GM19395 (cell line): ENCODE data around the gene CHRM5.
A peak's percentile ranks its signal among the peaks of the same experiment; 100 is the strongest.
"Not testable (repeated sequence)": the region's sequence is repeated elsewhere in the genome, so short reads cannot be mapped to it uniquely, and the experiment has no call there.

ENCODE experiments used
- ATAC-seq: cut with Tn5 transposase; IDR thresholded peaks from one replicate; pipeline ENCODE4 v1.9.1; 2021; ENCODE audit warnings: mild to moderate bottlenecking, moderate library complexity; ENCODE audit not compliant: unreplicated experiment

Gene CHRM5

DNA sequence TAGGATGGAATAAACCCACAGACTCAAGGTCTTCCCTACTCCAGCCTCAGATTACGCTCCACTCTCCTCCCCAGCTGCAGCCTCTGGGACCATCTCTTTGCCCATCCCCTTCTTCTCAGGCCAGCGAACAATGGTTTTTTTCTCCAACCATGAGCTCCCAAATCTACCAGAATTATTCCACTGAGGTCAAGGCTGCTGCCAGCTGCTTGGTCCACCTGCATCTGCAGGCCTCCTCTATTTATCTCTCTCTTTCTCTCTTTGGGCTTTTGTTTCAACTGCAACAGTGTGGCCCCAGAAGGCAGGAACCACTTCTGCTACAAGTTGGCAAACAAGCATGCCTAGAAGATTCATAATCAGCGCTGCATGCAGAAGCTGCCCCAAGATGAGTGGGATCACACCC is 19.1 kb downstream of the CHRM5 start:
- no peak for ATAC-seq

DNA sequence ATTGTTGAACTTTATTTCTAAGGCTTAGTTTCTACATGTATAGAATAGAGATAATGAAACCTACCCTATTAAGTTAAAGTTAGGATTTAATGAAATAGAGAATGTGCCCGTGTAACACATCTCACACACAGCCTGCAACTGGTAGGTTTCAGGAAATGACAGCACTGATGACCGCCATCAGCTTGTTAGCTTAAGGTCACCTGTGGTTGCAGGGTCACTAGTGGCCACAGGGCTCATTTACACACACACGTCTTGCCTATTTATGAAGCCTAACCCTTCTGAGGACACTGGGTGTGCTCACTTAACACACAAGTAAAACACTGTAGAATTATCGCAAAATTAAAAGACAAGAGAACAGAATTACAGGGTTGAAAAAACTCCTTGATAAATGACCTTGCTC is 20.1 kb downstream of the CHRM5 start:
- no peak for ATAC-seq

DNA sequence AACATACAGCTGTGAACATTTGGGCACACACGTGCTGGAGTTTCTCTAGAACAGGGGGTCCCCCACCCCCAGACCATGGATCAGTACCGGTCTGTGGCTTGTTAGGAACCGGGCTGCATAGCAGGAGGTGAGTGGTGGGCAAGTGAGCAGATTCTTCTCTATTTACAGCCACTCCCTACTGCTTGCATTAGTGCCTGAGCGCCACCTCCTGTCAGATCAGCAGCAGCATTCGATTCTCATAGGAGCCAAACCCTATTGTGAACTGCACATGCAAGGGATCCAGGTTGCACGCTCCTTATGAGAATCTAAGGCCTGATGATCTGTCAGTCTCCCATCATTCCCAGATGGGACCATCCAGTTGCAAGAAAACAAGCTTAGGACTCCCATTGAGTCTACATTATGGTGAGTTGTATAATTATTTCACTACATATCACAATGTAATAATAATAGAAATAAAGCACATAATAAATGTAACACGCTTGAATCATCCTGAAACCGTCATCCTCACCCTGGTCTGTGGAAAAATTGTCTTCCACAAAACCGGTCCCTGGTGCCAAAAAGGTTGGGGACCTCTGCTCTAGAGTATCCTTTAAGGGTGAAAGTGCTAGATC is 25.8 kb downstream of the CHRM5 start:
- no peak for ATAC-seq

DNA sequence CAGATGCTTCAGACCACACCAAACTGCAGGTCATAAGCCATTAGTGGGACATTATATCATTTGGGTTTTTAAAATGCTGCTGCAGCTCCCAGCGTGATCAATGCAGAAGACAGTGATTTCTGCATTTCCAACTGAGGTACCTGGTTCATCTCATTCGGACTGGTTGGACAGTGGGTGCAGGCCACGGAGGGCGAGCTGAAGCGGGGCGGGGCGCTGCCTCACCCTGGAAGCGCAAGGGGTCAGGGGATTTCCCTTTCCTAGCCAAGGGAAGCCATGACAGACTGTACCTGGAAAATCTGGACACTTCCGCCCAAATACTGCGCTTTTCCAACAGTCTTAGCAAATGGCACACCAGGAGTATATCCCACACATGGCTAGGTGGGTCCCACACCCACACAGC is 27.4 kb downstream of the CHRM5 start:
- not testable (repeated sequence) for ATAC-seq

DNA sequence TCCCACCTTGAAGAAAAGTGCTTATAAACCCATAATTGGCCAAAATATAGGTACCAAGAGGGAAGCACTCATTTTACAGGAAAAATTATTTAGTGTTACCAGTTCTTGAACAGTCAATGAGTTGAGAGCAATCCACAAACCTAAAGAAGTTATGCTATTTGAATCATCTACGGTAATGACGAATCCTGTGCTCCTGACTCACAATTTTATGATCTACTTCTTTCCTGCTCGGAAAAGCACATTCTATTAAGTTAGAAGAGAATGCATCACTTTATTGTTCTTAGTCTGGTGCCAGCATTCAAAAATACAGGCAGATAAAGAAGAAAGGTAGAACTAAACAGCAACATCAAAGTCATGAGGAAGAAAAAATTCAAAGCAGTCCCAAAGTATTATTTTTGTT is 33.2 kb downstream of the CHRM5 start:
- ATAC-seq: no peak

DNA sequence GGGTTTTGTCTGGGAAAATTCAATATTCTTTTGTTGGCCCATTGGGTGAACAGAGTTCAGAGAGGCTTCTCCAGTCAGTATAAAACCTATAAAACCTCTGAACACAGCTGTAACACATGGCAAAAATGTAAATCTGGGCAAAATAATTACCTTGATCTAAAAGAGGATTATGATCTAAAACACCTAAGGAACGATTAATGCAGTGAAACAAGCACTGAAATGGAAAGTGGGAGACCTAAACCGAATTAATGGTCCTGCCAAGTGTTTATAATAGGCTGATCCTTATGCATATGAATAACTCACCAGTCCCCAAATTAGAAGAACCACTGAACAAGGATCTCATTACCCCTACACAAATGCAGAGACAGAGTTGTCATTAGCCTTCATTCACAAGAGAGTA is 38.1 kb downstream of the CHRM5 start:
- no peak for ATAC-seq

DNA sequence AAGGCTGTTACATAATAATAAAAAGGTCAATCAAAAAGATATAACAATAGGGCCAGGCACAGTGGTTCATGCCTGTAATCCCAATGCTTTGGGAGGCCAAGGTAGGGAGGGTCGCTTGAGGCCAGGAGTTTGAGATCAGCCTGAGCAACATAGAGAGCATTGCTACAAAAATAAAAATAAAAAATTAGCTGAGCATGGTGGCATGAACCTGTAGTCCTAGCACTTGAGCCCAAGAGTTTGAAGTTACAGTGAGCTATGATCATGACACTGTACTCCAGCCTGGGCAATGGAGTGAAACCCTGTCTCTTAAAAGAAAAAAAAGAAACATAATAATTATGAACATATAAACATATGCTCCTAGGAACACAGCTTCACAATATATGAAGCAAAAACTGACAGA is 41.4 kb downstream of the CHRM5 start:
- no peak for ATAC-seq

DNA sequence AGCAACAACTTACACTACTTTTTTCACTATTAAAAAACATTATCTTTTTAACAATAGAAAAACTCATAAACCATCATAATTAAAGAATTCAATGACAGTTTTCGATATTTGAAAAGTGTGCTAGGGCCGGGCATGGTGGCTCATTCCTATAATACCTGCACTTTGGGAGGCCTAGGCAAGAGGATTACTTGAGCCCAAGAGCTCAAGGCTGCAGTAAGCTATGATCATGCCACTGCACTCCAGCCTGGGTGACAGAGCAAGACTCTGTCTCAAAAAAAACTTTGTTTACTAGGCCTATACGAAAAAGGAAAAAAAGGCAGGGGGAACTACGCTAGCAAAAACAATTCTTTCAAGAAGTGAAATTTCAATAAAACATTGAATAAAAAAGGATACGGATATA is 42.6 kb downstream of the CHRM5 start:
- ATAC-seq: no peak

DNA sequence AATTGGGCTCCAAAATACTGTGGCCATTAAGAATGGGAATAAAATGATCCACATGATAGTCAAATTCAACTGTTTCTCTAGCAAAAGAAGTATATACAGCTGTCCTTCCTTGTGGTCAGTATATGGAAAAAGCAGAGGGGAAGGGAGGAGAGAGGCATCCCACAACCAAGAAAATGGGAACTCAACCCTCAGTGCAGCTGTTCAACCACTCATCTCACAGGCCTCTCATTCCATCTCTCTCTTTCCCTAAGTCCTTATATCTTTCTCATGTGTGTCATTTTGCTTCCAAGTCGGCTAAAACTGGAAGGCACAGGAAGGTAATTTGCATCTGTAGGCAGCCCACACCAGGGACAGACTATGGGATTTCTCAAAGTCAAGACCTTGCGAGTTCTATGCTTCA is 43.2 kb downstream of the CHRM5 start:
- ATAC-seq: no peak

DNA sequence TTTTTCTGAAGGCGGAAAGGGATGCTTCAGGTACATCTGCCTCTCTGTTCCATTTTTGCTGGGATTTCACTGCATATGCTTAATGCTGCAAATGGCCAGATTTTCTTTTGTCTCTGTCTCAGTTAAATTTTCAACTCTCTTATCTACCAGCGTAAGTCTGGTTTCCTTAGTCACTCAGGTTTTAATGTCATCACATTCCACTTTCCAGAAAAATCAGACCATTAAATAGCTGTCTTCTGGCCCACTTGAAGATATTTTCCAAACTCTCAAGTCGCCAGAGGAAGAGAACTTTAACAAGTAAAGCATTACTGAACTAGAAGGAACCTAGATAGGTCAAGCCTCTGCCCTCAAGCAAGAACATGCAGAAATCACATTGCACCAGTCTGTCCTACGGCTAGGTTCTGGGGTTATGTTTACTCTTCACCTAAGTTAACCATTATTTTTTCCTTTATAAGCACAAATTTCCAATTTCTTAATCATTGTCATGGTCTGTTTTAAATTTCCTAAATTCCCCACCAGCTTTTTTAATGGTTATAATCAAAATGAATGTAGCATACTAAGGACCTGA is 44.2 kb downstream of the CHRM5 start:
- no peak for ATAC-seq

DNA sequence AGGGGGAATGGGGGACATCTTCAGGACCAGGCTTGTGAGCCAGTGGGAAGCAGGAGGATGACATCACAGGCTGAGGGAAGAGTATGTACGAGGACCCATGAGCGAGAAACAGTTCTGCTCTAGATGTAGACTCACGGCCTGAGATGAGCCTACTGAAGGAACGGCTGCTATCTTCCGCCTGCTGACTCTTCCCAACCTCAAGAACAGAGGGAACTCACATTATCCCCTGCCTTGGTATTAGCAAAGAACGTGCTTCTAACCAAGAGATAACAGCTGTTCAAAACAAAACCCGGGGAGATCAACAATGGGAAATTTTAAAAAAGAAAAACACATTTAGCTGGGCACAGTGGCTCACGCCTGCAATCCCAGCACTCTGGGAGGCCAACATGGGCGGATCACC is 45.4 kb downstream of the CHRM5 start:
- no peak for ATAC-seq

DNA sequence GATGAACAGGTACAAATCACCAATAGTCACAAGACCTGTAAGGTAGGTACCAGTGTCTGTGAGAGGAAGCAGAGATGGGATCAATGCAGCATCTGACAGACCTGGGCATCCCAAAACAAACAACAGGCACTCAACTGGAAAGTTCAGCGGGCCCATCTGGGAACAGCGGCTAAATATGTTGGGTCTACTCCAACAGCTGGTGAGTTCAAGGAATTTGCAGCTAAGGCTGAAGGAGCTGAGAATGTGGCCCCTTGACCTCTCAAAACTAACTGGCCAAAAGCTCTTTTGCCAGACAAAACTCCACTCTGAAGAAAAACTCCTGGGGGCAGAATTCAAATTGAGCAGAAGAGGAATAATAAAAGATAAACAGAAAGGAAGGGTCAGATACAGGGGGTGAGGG is 46.3 kb downstream of the CHRM5 start:
- no peak for ATAC-seq

DNA sequence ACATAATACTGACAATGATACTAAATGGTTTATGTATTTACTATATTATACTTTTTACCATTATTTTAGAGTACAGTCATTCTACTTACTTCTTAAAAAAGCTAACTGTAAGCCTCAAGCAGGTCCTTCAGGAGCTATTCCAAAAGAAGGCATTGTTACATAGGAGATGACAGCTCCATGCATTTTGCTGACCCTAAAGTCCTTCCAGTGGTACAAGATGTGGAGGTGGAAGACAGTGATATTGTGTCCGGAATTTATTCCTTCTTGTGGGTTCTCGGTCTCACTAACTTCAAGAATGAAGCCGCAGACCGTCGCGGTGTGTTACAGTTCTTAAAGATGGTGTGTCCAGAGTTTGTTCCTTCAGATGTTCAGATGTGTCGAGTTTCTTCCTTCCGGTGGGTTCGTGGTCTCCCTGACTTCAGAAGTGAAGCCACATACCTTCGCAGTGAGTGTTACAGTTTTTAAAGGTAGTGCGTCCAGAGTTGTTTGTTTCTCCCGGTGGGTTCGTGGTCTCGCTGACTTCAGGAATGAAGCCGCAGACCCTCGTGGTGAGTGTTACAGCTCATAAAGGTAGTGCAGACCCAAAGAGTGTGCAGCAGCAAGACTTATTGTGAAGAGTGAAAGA is 49.8 kb downstream of the CHRM5 start:
- no peak for ATAC-seq

DNA sequence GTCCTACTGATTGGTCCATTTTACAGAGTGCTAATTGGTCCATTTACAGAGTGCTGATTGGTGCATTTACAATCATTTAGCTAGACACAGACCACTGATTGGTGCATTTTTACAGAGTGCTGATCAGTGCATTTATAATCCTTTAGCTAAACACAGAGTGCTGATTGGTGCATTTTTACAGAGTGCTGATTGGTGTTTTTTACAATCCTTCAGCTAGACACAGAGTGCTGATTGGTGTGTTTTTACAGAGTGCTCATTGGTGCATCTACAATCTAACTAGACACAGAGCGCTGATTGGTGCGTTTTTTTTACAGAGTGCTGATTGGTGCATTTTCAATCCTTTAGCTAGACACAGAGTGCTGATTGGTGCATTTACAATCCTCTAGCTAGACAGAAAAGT is 50.4 kb downstream of the CHRM5 start:
- not testable (repeated sequence) for ATAC-seq

DNA sequence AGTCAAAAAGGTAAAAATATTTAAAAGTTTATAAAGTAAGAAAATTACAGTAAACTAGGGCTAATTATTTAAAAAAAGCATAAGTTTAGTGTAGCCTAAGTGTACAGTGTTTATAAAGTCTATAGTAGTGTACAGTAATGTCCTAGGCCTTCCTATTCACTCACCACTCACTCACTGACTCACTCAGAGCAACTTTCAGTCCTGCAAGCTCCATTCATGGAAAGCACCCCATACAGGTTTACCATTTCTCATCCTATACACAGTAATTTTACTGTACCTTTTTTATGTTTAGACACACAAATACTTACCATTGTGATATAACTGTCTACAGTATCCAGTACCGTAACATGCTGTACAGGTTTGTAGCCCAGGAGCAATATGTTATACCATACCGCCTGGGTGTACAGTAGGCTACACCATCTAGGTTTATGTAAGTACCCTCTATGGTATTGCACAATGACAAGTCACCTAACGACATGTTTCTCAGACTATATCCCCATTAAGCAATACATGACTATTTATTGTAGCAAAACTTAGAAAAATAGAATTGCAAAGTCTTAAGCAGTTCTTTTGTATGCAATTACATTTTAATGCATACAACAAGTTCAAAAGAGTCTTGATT is 51.2 kb downstream of the CHRM5 start:
- ATAC-seq: no peak

DNA sequence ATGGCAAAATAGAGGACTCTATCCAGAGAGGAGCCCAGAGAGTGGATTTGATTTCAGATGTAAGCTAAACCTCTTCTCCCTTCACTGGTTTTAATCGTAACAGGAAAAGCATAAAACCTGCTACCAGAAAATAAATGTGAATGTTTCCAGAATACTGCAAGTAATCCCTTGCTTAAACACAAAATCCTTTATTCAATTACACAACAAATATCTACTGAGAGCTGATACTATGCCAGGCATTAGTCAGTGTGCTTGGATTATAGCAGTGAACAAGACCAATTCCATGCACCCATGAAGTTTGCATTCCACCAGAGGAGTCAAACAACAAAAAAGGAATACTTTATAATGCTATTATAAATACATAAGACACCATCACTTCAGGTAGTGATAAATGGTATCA is 55.6 kb downstream of the CHRM5 start:
- ATAC-seq: no peak

DNA sequence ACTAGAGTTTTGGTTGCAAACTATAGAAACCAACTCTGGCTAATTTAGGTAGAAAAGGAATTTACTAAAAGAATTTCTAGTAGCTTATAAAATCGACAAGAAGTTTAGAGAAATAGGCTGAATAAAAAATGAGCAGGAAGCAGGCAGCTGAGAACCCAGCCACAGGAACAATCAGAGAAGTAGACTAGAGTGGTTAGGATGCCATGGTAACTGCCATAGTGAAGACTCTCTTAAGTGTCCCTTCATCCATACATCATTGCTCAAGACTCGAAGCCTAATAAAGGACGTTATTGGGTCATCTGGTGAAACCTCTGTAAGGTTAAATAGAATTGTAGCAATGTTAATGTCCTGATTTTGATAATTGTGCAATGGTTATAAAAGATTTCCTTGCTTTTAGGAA is 57.0 kb downstream of the CHRM5 start:
- ATAC-seq: no peak

DNA sequence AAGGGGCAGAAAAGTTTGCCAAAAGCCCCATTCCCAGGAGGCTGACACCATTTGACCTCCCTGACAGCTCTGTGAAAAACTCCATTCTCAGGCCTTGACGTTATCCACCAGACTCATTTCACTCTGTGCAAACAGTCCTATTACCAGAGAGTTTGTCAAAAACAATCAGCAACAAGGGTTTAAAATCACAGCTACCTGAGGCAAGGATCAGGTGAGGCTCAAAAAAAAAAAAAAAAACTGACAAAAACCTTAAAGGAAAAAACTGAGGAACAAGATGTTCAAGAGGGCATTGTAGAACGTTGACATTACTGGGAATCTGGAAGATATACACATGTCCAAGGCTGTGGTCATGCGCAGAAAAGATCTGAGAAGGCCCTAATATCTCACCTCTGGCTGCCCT is 59.3 kb downstream of the CHRM5 start:
- no peak for ATAC-seq

DNA sequence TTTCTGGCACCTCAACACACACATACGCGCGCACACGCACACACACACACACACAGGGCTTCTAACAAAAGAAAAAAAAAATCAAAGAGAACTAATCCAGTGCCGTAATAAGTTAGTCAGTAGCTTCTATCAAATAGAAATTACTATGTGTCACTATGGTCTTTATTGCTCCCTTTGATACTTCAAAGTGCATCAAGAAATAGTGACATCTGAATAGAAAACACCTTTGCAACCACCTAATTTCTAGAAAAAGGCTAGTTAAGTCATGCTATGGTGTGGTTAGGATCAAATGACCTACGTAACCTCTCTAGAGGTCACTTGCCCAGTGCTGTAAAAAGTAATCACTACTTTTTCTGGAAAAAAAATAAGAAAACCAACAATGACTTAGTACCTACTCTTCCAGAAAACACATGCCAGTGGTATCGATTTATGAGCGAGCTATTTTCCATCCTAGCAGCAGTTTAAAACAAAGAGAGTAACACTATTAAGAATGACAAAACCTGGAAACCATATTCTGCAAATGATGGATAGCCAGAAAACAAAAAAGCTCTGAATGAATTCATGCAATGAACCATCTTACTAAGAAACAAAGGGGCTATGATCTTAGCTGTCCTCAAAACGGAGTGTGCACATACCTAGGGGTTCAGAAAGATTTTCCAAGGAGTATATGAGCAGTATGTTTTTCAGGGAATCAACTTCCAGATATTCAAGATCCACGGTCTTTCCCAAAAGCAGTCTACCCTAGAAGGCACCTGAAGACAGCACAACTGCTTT is 63.9 kb downstream of the CHRM5 start:
- ATAC-seq: no peak

DNA sequence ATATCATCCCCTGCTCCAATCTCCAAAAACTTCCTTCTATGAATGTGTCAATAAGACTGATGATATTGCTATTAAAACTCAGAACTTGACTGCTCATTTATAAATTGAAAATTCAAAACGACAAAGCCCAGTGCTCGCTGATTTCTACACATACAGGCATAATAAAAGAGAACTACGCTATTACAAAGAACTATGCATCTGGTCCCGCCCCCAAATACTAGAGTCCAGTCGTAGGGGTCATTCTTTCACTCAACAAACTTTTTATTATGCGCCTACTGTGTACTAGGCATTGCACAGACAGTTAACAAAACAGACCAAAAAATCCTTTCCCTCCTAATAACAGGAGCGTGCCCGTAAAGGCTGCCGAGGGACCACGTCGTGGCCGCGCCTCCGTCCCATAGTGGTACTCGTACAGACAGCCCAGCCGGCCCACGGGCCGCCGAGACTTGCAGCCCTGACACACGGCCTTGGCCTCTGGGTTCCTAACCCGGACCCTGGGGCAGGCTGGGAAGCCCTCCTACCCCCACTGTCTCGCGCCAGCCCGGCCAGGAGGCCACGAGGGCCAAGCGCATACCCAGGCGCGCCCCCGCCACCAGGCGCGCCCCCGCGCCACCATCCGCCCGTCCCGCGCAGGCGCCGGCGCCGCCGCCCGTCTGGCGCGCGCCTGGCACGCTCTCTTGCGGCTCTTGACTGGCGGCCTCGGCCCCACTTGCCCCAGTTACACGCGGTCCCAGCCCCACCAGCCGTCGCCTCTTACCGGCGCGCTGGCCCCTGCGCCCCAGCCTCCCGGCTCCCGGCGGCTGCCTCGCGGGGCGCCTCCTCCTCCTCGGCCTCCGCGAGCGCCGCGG is 70.0 kb downstream of the CHRM5 start:
- ATAC-seq: peak; percentile 60
